HepG2 (cell line): ENCODE data around the gene NT5DC4.

Experiments used
- BRCA1 ChIP-seq: sonication (generic); formaldehyde crosslinking; IDR thresholded peaks from 2 replicates; pipeline ENCODE4 v1.4.0; 2020; ENCODE audit warnings: missing genetic modification reagents
- CTCF ChIP-seq: sonication (generic); formaldehyde crosslinking; IDR thresholded peaks from 2 replicates; pipeline ENCODE4 v1.5.0; 2020; ENCODE audit warnings: mild to moderate bottlenecking, missing genetic modification reagents, moderate library complexity
- KLF16 ChIP-seq, 2 experiments: sonication (generic) in 1 of 2; formaldehyde crosslinking in 1 of 2; IDR thresholded peaks; 2 replicates each; pipeline versions ENCODE4 v1.6.1 to v1.8.0; 2016 to 2023; ENCODE audit warnings: missing genetic modification reagents in 2 of 2, missing compliant biosample characterization in 1 of 2
- MTF1 ChIP-seq: sonication (generic); formaldehyde crosslinking; IDR thresholded peaks from 2 replicates; pipeline ENCODE4 v1.5.0; 2020; ENCODE audit warnings: missing genetic modification reagents
- MYC ChIP-seq: sonication (generic); formaldehyde crosslinking; IDR thresholded peaks from 2 replicates; pipeline ENCODE4 v1.9.0; 2021; ENCODE audit warnings: missing genetic modification reagents, borderline replicate concordance
- PBX3 ChIP-seq: sonication (generic); formaldehyde crosslinking; IDR thresholded peaks from 2 replicates; pipeline ENCODE4 v1.8.1; 2023; ENCODE audit warnings: missing genetic modification reagents, inconsistent platforms, borderline replicate concordance
- RCOR2 ChIP-seq: IDR thresholded peaks from 2 replicates; pipeline ENCODE4 v1.6.1; 2016; ENCODE audit warnings: missing biosample characterization, missing genetic modification reagents
- ZFX ChIP-seq: sonication (generic); formaldehyde crosslinking; IDR thresholded peaks from 2 replicates; pipeline ENCODE4 v1.4.0; 2020; ENCODE audit warnings: mild to moderate bottlenecking, low read depth, missing genetic modification reagents, moderate library complexity
- ZNF678 ChIP-seq: sonication (generic); formaldehyde crosslinking; IDR thresholded peaks from 2 replicates; pipeline ENCODE4 v1.4.0; 2020; ENCODE audit warnings: mild to moderate bottlenecking, missing genetic modification reagents
- ZSCAN20 ChIP-seq: sonication (generic); formaldehyde crosslinking; IDR thresholded peaks from 2 replicates; pipeline ENCODE4 v1.4.0; 2020; ENCODE audit warnings: missing genetic modification reagents, mild to moderate bottlenecking, borderline replicate concordance

- TF ChIP-seq CTCF (CRISPR knock-in tag) (no peak), ZFX (CRISPR knock-in tag) (no peak), MYC (CRISPR knock-in tag) (no peak), BRCA1 (no peak), KLF16 (CRISPR knock-in tag; IDR thresholded peaks at IDR 0.05) (no peak), MTF1 (no peak), PBX3 (no peak), ZSCAN20 (CRISPR knock-in tag) (no peak), RCOR2 (no peak), ZNF678 (no peak)
These were observed 9.4 kb downstream of the NT5DC4 start for GRCh38 chr2:112730216-112730615.
